Right ventricle myocardium superior (tissue), 1 donor: ENCODE data around the gene OSBPL10. TPM values are rescaled to one million over a fixed set of nuclear protein-coding genes. Genes with fewer than 3 reads are reported as not detected.

Experiments used
- ATAC-seq: fragments of 200-7000 bp; cut with Tn5 transposase; one replicate; pipeline ENCODE4 v1.9.1; 2020; ENCODE audit warnings: mild to moderate bottlenecking; ENCODE audit not compliant: poor library complexity
- DNase-seq: peaks from one replicate; pipeline ENCODE4 v3.0.0-alpha.2; 2020
- intact Hi-C: fragments of 100-400 bp; cut with DNase I; formaldehyde crosslinking; loops from one replicate; pipeline ENCODE4 v1.11.2; 2022
- total RNA-seq: library from RNA; stranded (reverse); fragmentation: NEBNext Ultra II Directional; extraction: Animal tissue kit (Norgen Biotek cat#: 25700); gene quantifications from one replicate; pipeline ENCODE4 v1.2.1, GENCODE V29; 2021
- donor health status: DM: no; HTN: yes; CAD: no; lungs with severe emphysema.

OSBPL10 gene
- total RNA-seq, 1 donor from 2014 or later = 5.1 TPM

- DNase-seq = no peak
- no peak for ATAC-seq
- intact Hi-C loops = no loop called here
These were observed 293.9 kb downstream of the OSBPL10 start for GRCh38 chr3:31687020-31687802.

- no peak for DNase-seq
These were observed 300.8 kb downstream of the OSBPL10 start for GRCh38 chr3:31680072-31680870.

DNA sequence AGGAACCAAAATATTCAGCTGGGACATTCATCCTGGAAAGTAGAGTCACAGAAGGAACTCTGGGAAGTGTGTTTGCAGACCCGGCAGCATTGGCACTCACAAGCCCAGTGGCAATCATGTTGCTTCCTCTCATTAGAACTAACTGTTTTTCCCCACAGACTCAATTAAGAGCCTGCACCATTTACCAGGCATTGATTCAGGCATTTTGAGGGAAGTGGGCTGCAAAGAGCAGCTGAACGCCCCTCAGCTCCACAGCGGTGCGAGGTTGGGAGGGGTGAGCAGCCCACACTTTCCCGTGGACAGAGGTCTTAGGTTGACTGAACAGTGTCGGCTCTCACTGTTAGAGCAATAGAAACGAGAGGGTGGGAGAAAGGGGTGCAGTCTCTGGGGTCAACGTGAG, 304.5 kb downstream of the OSBPL10 start:
- DNase-seq (no peak), ATAC-seq (no peak)
- intact Hi-C loops = no loop called here

More at GRCh38 chr3:31680072-31680870, 300.8 kb downstream of the OSBPL10 start:
- ATAC-seq = no peak
- intact Hi-C loops = no loop called here

DNA sequence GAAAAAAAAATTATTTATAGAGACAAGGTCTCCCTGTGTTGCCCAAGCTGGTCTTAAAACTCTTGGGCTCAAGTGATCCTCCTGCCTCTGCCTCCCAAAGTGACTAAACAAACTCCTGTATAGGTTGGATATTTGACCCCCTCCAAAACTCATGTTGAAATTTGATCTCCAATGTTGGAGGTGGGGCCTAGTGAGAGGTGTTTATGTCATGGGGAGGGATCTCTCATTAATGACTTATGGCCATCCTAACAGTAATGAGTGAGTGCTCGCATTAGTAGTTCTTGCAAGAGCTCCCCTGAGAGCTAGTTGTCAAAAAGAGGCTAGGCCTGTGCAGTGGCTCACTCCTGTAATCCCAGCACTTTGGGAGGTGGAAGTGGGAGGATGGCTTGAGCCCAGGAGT, 307.1 kb downstream of the OSBPL10 start:
- intact Hi-C loops = no loop called here
- ATAC-seq (no peak), DNase-seq (no peak)

DNA sequence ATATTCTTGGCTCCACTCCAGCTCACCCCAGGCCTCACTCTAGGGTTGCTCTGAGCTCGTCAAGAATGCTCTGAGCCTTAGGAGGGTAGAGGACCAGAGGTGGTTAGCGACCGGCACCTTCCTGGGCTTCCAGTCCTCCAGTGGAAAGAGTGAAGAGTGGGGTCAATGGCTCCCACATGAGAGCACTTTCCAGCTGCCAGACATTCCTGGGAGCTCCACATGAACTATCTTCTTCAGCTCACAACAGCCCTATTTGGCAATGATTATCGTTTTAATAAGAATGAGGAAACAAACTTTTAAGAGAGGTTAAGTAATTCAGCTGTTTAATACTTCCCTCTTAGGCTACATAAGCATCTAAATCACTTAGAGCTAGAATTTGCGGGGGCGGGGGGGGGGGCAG, 309.1 kb downstream of the OSBPL10 start:
- ATAC-seq = no peak

GRCh38 chr3:31671451-31671850, 309.6 kb downstream of the OSBPL10 start:
- intact Hi-C loops = no loop called here
- ATAC-seq = no peak

More for the DNA sequence above, 309.1 kb downstream of the OSBPL10 start:
- intact Hi-C loops = no loop called here
- DNase-seq = no peak

DNA sequence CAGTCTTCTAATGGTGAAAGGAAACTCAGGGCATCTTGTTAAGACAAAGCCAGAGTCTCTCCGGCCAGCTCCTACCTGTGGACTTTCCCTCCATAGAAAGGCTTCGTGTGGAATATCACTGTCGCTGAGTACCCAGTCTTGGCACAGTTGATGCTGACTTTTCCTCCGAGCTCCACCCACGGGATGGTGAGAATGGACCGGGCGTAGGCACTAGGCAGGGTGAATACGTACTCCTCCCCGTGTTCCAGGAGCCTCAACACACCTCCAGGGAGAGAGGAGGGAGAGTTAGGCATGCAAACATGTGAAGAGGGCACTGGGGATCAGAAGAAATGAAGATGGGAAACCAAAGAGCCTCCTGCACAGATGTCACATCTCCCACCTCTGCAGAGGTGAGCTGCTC, 310.3 kb downstream of the OSBPL10 start:
- DNase-seq (no peak), ATAC-seq (no peak)
- intact Hi-C loops = no loop called here

More at GRCh38 chr3:31671451-31671850, 309.6 kb downstream of the OSBPL10 start:
- DNase-seq = no peak

- ATAC-seq (peak; percentile 29), DNase-seq (no peak)
- intact Hi-C loops = no loop called here
These were observed 310.9 kb downstream of the OSBPL10 start for GRCh38 chr3:31670136-31670535.

- ATAC-seq (no peak), DNase-seq (no peak)
- intact Hi-C loops = no loop called here
These were observed 312.8 kb downstream of the OSBPL10 start for GRCh38 chr3:31668242-31668641.

- ATAC-seq = no peak
- intact Hi-C loops = no loop called here
These were observed 313.5 kb downstream of the OSBPL10 start for GRCh38 chr3:31667582-31667981.

DNA sequence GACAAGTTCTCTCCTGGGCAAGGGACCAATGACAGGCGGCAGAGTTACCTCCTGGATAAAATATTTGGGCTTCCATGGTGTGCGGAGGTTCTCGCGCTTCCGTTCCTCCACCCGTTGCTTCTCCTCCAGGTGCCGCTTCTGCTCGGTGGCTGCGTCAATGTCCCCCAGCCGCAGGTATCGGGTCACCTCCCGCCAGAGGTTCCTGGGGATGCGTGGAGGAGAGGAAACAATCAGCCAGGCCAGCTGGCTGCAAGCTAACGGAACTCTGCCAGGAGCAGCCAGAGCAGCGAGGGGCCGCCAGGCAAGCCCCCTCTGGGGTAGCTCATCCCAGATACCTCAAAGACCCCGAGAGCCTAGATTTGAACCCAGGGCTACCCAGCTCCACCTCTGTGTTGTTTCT, 317.0 kb downstream of the OSBPL10 start:
- DNase-seq (no peak), ATAC-seq (no peak)
- intact Hi-C loops = no loop called here

More at GRCh38 chr3:31667582-31667981, 313.5 kb downstream of the OSBPL10 start:
- DNase-seq = no peak

DNA sequence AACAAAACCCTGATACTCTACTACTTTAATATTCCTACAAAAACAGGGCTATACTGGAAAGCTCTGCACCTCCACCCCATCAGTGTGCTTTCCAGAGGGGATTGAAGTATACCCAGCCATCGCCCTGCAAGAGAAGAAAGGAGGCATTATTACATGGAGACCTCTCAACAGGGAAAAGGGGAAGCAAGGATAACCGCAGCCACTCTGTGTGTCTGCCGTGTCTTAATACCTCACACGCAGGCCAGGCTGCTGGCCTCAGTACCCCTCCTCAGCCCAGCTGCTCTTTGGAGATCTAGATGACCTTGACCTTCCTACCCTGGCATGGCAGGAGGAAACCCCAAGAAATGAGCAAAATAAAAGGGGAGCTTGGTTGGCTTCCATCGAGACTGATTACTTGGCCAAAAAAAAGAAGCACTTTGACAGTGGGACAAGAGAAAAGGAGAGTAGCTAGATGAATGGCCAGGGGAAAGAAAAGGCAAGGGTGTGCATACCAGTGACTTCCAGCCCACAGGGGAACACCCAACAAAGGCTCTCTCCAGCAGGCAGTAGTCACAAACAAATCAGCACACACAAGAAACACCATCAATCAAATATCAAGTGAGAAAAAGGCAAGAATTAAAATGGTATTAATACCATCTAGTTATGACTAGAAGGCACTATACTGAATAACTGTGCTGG, 318.9 kb downstream of the OSBPL10 start:
- intact Hi-C loops = no loop called here
- no peak for ATAC-seq

DNA sequence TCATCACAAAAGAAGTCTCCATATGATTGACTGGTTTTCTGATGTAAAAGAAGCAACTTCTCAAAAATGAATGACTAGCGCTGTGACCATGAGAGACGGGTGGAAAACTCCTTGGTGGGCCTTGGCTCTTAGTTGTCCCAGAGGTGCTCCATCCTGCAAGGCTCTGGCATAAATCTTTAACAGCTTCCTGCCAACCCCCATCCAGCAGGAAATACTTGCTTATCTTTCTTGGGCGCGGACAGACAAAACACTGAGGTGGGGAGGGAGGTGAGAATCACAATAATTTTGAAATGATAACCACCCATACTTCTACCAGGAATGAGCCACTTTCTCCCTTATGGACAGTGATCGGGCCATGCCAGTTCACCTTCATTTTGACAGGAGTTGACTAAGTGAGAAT, 319.8 kb downstream of the OSBPL10 start:
- ATAC-seq = no peak
- intact Hi-C loops = no loop called here
- no peak for DNase-seq

More for the DNA sequence above, 318.9 kb downstream of the OSBPL10 start:
- DNase-seq = no peak

GRCh38 chr3:31659246-31659645, 321.8 kb downstream of the OSBPL10 start:
- intact Hi-C loops = no loop called here
- ATAC-seq (no peak), DNase-seq (no peak)

GRCh38 chr3:31654998-31655397, 326.1 kb downstream of the OSBPL10 start:
- ATAC-seq (no peak), DNase-seq (no peak)
- intact Hi-C loops = no loop called here

DNA sequence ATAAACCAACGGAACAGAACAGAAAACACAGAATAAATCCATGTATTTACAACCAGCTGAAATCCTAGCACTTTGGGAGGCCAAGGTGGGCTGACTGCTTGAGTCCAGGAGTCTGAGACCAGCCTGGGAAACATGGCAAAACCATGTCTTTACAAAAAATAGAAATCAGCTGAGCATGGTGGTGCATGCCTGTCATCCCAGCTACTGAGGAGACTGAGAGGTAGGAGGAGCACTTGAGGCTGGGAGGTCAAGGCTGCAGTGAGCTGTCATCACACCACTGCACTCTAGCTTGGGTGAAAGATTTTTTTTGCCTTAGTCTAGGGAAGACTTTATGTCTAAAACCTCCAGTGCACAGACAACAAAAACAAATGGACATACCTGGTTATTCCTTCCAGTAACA, 327.6 kb downstream of the OSBPL10 start:
- DNase-seq (no peak), ATAC-seq (no peak)
- intact Hi-C loops = no loop called here

GRCh38 chr3:31652296-31652695, 328.8 kb downstream of the OSBPL10 start:
- no peak for ATAC-seq

DNA sequence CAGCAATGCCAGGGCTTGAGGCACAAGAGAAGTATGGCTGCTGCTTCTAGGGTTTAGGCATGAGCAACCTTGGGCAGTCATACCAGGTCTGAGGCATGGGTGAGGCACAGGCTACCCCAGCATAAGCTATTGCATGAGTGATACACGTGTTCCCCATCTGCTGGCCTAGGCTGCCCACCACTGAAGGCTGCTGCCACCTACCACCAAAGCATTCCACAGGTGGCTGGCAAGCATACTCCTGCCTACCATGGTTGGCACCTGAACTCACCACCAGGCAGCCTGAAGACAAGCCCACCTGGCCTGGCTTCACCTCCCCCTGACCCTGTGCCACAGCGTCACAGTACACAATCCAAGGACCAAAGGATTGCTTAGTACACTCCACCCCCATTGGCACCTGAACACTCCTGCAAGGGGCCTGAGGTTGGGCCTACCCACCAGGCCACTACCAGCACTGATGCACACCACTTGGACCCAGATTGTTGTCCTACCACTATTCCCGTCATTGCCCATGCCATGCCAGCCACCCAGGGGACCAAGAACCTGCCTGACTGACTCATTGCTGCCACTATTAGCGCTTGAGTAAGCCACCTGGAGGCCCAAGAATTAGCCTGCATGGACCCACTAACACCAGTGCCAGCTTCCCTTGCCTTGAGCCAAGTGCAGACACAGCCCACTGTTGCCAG, 332.6 kb downstream of the OSBPL10 start:
- no peak for DNase-seq
- ATAC-seq = no peak
- intact Hi-C loops = loop anchor here (10.0 kb wide), 1 partner anchor 94 kb away; no protein-coding TSS in a partner anchor

More at GRCh38 chr3:31652296-31652695, 328.8 kb downstream of the OSBPL10 start:
- no peak for DNase-seq
- intact Hi-C loops = no loop called here

GRCh38 chr3:31645256-31645655, 335.8 kb downstream of the OSBPL10 start:
- intact Hi-C loops = loop anchor here (10.0 kb wide), 1 partner anchor 90 kb away; no protein-coding TSS in a partner anchor
- ATAC-seq = no peak
- no peak for DNase-seq
